GM23248 (cell line): Measurements from ENCODE around the gene CRP. TPM values are rescaled to one million over a fixed set of nuclear protein-coding genes. Genes with fewer than 3 reads are reported as not detected.

Source experiments
- DNase-seq: peaks from one replicate; pipeline ENCODE4 v3.0.0-alpha.2; 2015
- H2AFZ ChIP-seq: fragments of 200-600 bp; sonication (generic); 2 replicates; pipeline ENCODE4 v1.6.1; 2016; ENCODE audit warnings: antibody characterized with exemption
- H3F3A ChIP-seq: fragments of 200-600 bp; sonication (generic); 2 replicates; pipeline ENCODE4 v1.6.1; 2016; ENCODE audit warnings: mild to moderate bottlenecking, antibody characterized with exemption, mixed run types; ENCODE audit not compliant: insufficient read depth
- H3K27ac ChIP-seq: fragments of 200-600 bp; sonication (generic); 2 replicates; pipeline ENCODE4 v1.5.1; 2016; ENCODE audit warnings: mild to moderate bottlenecking
- H3K27me3 ChIP-seq: fragments of 200-600 bp; sonication (generic); replicated peaks from 2 replicates; pipeline ENCODE4 v1.6.1; 2016; ENCODE audit warnings: mild to moderate bottlenecking; ENCODE audit not compliant: insufficient read depth
- H3K36me3 ChIP-seq: fragments of 200-600 bp; sonication (generic); 2 replicates; pipeline ENCODE4 v1.6.1; 2016; ENCODE audit warnings: low read depth, mild to moderate bottlenecking
- H3K4me1 ChIP-seq: fragments of 200-600 bp; sonication (generic); 2 replicates; pipeline ENCODE4 v1.6.1; 2016; ENCODE audit warnings: mild to moderate bottlenecking; ENCODE audit not compliant: insufficient read depth
- H3K4me2 ChIP-seq: fragments of 200-600 bp; sonication (generic); one replicate; pipeline ENCODE4 v1.6.1; 2016; ENCODE audit warnings: mild to moderate bottlenecking; ENCODE audit not compliant: unreplicated experiment
- H3K4me3 ChIP-seq: fragments of 200-600 bp; sonication (generic); 2 replicates; pipeline ENCODE4 v1.5.1; 2016; ENCODE audit warnings: mild to moderate bottlenecking
- H3K79me2 ChIP-seq: fragments of 200-600 bp; sonication (generic); 2 replicates; pipeline ENCODE4 v1.6.1; 2016; ENCODE audit warnings: mild to moderate bottlenecking; ENCODE audit not compliant: insufficient read depth
- H3K9ac ChIP-seq: fragments of 200-600 bp; sonication (generic); 2 replicates; pipeline ENCODE4 v1.6.1; 2016; ENCODE audit warnings: mild to moderate bottlenecking
- H3K9me2 ChIP-seq: fragments of 200-600 bp; sonication (generic); 2 replicates; pipeline ENCODE4 v1.6.1; 2016; ENCODE audit warnings: mixed run types, mild to moderate bottlenecking, moderate library complexity; ENCODE audit not compliant: insufficient read depth
- H3K9me3 ChIP-seq: fragments of 200-600 bp; sonication (generic); one replicate; pipeline ENCODE4 v1.6.1; 2017; ENCODE audit warnings: low read depth
- H4K20me1 ChIP-seq: fragments of 200-600 bp; sonication (generic); 2 replicates; pipeline ENCODE4 v1.6.0; 2016; ENCODE audit not compliant: insufficient read depth
- EZH2 ChIP-seq: fragments of 200-600 bp; sonication (generic); IDR thresholded peaks from 2 replicates; pipeline ENCODE4 v1.6.1; 2018; ENCODE audit warnings: antibody characterized with exemption, mild to moderate bottlenecking; ENCODE audit not compliant: insufficient read depth, poor library complexity, severe bottlenecking
- EZH2phosphoT487 ChIP-seq: fragments of 200-600 bp; sonication (generic); IDR thresholded peaks from 2 replicates; pipeline ENCODE4 v1.6.1; 2018; ENCODE audit warnings: antibody characterized with exemption, moderate library complexity, mild to moderate bottlenecking, low read depth; ENCODE audit not compliant: insufficient read depth
- WGBS, 2 experiments: methylation state at CpG; one replicate each; pipeline ENCODE4 v1.1.6; 2015 to 2017; ENCODE audit warnings: low lambda C conversion rate in 2 of 2, low coverage in 1 of 2; ENCODE audit errors: missing lambda C conversion rate in 2 of 2; 5-methylcytosine and 5-hydroxymethylcytosine counted together
- in situ Hi-C: fragments of 300-500 bp; cut with MboI; formaldehyde crosslinking; loops from 2 replicates; pipeline ENCODE4 v1.15.0; 2020
- polyA plus RNA-seq: library from polyadenylated mRNA; unstranded; fragments of >200 nt; fragmentation: Nextera tagmentation; extraction: Ambion mirVana; gene quantifications from 2 replicates; pipeline ENCODE4 v1.2.1, GENCODE V29; 2016
- total RNA-seq: library from RNA; depleted of rRNA; stranded (reverse); fragments of >200 nt; shearing (Covaris generic); gene quantifications from 2 replicates; pipeline ENCODE4 v1.2.3, GENCODE V29; 2014

Gene CRP
- total and polyA plus RNA-seq, 2 experiments from 2014 or later, result not detected

DNA sequence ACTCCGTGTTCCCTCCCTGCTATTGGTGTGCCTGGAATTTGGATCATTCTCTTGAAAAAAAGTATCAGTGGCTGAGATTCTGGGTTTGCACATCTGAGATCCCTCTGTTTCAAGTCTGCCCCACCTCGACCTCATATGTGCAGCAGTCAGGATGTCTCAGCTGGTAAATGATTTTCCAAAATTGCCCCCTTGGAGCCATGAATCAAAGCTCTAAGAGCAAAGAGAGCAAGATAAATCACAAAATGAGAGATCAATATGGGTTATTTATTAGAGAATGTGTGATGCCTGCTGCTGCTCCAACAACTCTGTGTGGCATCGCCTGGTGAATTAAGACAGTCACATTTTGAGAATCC lies 8.5 kb downstream of the CRP start:
- Histone ChIP-seq H3K4me2 (no peak overlapping the region), H3K9me2 (no peaks in the 10 kb centered on the region), H3K9ac (no peak overlapping the region), H3F3A (no peaks in the 10 kb centered on the region), H2AFZ (no peak overlapping the region), H3K4me3 (no peak overlapping the region), H3K36me3 (no peaks in the 10 kb centered on the region), H3K79me2 (no peaks in the 10 kb centered on the region), H3K4me1 (no peaks in the 10 kb centered on the region), H3K27ac (no peak overlapping the region), H4K20me1 (no peaks in the 10 kb centered on the region), H3K27me3 (no peaks in the 10 kb centered on the region), H3K9me3 (no peaks in the 10 kb centered on the region)
- in situ Hi-C loops, result no loop called here
- no peak for DNase-seq
- 10 to 15% methylated on average over 3 of the region's 3 CpGs for WGBS, 2 experiments
- TF ChIP-seq EZH2 (no peak), EZH2phosphoT487 (no peak)

- no peak overlapping the region for H2AFZ ChIP-seq
- no peaks in the 10 kb centered on the region for H3K79me2 ChIP-seq
- no peaks in the 10 kb centered on the region for H3K9me2 ChIP-seq
- H4K20me1 ChIP-seq, result no peaks in the 10 kb centered on the region
- no peak for TF ChIP-seq EZH2
- TF ChIP-seq EZH2phosphoT487, result no peak
- H3K27ac ChIP-seq, result no peak overlapping the region
- DNase-seq, result no peak
- H3K4me1 ChIP-seq, result no peaks in the 10 kb centered on the region
- no peak overlapping the region for H3K9ac ChIP-seq
- 27 to 29% methylated on average over 7 of the region's 7 CpGs for WGBS, 2 experiments
- no peak overlapping the region for H3K4me3 ChIP-seq
- H3K9me3 ChIP-seq, result no peaks in the 10 kb centered on the region
- H3F3A ChIP-seq, result no peaks in the 10 kb centered on the region
- in situ Hi-C loops, result no loop called here
- no peak overlapping the region for H3K4me2 ChIP-seq
- H3K27me3 ChIP-seq, result no peaks in the 10 kb centered on the region
- no peaks in the 10 kb centered on the region for H3K36me3 ChIP-seq
Measured at GRCh38 chr1:159705251-159705903, 9.0 kb downstream of the CRP start.

GRCh38 chr1:159704481-159704880 lies 9.9 kb downstream of the CRP start:
- no peaks in the 10 kb centered on the region for H3K27me3 ChIP-seq
- no peak overlapping the region for H3K27ac ChIP-seq
- no peaks in the 10 kb centered on the region for H3K9me3 ChIP-seq
- no peaks in the 10 kb centered on the region for H3F3A ChIP-seq
- no peak for DNase-seq
- no peaks in the 10 kb centered on the region for H3K4me1 ChIP-seq
- 0 to 6% methylated on average over 1 of the region's 1 CpG for WGBS, 2 experiments
- in situ Hi-C loops, result no loop called here
- H3K9ac ChIP-seq, result no peak overlapping the region
- no peaks in the 10 kb centered on the region for H4K20me1 ChIP-seq
- no peaks in the 10 kb centered on the region for H3K36me3 ChIP-seq
- no peak for TF ChIP-seq EZH2phosphoT487
- no peak for TF ChIP-seq EZH2
- no peaks in the 10 kb centered on the region for H3K79me2 ChIP-seq
- no peak overlapping the region for H3K4me3 ChIP-seq
- H3K9me2 ChIP-seq, result no peaks in the 10 kb centered on the region
- no peak overlapping the region for H2AFZ ChIP-seq
- H3K4me2 ChIP-seq, result no peak overlapping the region

- no peak for DNase-seq
- Histone ChIP-seq H3K9me3 (no peaks in the 10 kb centered on the region), H3K79me2 (no peaks in the 10 kb centered on the region), H3K4me1 (no peaks in the 10 kb centered on the region), H3K4me3 (no peak overlapping the region), H3K27me3 (no peaks in the 10 kb centered on the region), H3K27ac (no peak overlapping the region), H3K4me2 (no peak overlapping the region), H3K9ac (no peak overlapping the region), H3K9me2 (no peaks in the 10 kb centered on the region), H4K20me1 (no peaks in the 10 kb centered on the region), H3K36me3 (no peaks in the 10 kb centered on the region), H2AFZ (no peak overlapping the region), H3F3A (no peaks in the 10 kb centered on the region)
- in situ Hi-C loops, result no loop called here
- WGBS, 2 experiments, result 32 to 33% methylated on average over 7 of the region's 7 CpGs
- TF ChIP-seq EZH2 (no peak), EZH2phosphoT487 (no peak)
Measured at GRCh38 chr1:159700312-159700711, 14.1 kb downstream of the CRP start.

- Histone ChIP-seq H3K4me2 (no peak overlapping the region), H3K36me3 (no peaks in the 10 kb centered on the region), H3K4me3 (no peak overlapping the region), H3F3A (no peaks in the 10 kb centered on the region), H3K27me3 (no peaks in the 10 kb centered on the region), H3K9me2 (no peaks in the 10 kb centered on the region), H3K27ac (no peak overlapping the region), H3K79me2 (no peaks in the 10 kb centered on the region), H3K9ac (no peak overlapping the region), H4K20me1 (no peaks in the 10 kb centered on the region), H3K9me3 (no peaks in the 10 kb centered on the region), H2AFZ (no peak overlapping the region), H3K4me1 (no peaks in the 10 kb centered on the region)
- DNase-seq, result no peak
- 11 to 14% methylated on average over 3 of the region's 3 CpGs for WGBS, 2 experiments
- TF ChIP-seq EZH2 (no peak), EZH2phosphoT487 (no peak)
- in situ Hi-C loops, result no loop called here
Measured at GRCh38 chr1:159699653-159700052, 14.7 kb downstream of the CRP start.
